ENCODE data around the gene TFF1.
"Not testable (repeated sequence)": the region's sequence is repeated elsewhere in the genome, so short reads cannot be mapped to it uniquely, and the experiment has no call there.

DNA sequence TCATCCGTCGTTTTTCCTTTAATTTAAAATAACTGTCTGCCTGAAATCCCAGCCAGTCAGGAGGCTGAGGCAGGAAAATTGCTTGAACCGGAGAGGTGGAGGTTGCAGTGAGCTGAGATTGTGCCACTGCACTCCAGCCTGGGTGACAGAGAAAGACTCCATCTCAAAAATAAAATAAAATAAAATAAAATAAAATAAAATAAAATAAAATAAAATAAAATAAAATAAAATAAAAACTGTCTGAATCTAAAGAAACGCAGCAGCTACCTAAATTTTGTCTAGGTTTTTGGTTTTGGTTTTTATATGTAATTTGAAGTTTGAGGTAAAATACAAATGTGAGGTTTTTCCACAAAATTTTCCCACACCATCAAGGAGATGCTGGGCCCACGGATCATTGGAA, 42.4 kb upstream of the TFF1 start:
- not testable (repeated sequence) for TF ChIP-seq CTCF (IDR thresholded peaks at IDR 0.05; ENCODE audit: low read length); EZH2 (optimal IDR thresholded peaks at IDR 0.05; ENCODE audit: low read depth, low read length)
